LNCaP clone FGC (cell line): Measurements from ENCODE around the gene PCNT.
"Not testable (repeated sequence)": the region's sequence is repeated elsewhere in the genome, so short reads cannot be mapped to it uniquely, and the experiment has no call there.

Source experiments
- DNase-seq: peaks from one replicate; pipeline ENCODE4 v3.0.0-alpha.2; 2011; ENCODE audit warnings: low read depth
- H3K4me3 ChIP-seq: 2 replicates; pipeline ENCODE4 v1.5.1; 2011; ENCODE audit warnings: mild to moderate bottlenecking, low read depth, low read length, control low read depth
- TF ChIP-seq, protein P1 (sequence below): IDR thresholded peaks from 2 replicates; pipeline ENCODE4 v1.5.1; 2012; ENCODE audit warnings: mild to moderate bottlenecking; ENCODE audit not compliant: control insufficient read depth, insufficient read depth; ENCODE audit errors: extremely low read depth

PCNT gene

DNA sequence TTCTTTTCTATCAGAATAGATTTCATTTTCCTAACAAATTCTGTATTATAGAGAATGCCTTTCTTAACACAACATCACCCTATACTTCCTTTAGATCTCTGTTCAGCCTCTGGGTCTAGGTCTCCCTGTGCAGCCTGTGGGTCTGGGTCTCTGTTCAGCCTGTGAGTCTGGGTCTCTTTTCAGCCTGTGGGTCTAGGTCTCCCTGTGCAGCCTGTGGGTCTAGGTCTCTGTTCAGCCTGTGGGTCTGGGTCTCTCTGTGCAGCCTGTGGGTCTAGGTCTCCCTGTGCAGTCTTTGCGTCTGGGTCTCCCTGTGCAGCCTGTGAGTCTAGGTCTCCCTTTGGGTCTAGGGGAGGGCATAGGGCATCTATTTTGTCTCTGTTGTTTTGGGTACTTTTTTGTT, 75.2 kb downstream of the PCNT start:
- TF ChIP-seq, protein P1, sequence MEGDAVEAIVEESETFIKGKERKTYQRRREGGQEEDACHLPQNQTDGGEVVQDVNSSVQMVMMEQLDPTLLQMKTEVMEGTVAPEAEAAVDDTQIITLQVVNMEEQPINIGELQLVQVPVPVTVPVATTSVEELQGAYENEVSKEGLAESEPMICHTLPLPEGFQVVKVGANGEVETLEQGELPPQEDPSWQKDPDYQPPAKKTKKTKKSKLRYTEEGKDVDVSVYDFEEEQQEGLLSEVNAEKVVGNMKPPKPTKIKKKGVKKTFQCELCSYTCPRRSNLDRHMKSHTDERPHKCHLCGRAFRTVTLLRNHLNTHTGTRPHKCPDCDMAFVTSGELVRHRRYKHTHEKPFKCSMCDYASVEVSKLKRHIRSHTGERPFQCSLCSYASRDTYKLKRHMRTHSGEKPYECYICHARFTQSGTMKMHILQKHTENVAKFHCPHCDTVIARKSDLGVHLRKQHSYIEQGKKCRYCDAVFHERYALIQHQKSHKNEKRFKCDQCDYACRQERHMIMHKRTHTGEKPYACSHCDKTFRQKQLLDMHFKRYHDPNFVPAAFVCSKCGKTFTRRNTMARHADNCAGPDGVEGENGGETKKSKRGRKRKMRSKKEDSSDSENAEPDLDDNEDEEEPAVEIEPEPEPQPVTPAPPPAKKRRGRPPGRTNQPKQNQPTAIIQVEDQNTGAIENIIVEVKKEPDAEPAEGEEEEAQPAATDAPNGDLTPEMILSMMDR, result no peak
- H3K4me3 ChIP-seq, result no peak overlapping the region
- DNase-seq, result no peak

DNA sequence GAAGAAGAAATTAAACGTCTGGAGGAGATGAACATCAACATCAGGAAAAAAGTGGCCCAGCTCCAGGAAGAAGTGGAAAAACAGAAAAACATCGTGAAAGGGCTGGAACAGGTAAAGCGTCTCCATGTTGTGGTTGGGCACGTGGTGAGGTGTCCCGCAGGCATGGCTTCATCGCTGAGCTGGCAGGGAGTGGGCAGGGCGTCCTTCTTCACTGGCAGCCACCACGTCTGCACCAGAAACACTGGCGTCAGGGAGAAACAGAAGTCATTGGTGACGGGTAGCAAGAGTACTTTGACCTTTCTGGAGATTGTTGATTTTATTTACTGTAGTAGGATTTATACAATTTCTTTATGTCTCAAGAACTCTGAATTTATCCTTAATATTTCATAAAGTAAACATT, 75.7 kb downstream of the PCNT start:
- H3K4me3 ChIP-seq, result no peak overlapping the region
- TF ChIP-seq, protein P1, result no peak
- no peak for DNase-seq

DNA sequence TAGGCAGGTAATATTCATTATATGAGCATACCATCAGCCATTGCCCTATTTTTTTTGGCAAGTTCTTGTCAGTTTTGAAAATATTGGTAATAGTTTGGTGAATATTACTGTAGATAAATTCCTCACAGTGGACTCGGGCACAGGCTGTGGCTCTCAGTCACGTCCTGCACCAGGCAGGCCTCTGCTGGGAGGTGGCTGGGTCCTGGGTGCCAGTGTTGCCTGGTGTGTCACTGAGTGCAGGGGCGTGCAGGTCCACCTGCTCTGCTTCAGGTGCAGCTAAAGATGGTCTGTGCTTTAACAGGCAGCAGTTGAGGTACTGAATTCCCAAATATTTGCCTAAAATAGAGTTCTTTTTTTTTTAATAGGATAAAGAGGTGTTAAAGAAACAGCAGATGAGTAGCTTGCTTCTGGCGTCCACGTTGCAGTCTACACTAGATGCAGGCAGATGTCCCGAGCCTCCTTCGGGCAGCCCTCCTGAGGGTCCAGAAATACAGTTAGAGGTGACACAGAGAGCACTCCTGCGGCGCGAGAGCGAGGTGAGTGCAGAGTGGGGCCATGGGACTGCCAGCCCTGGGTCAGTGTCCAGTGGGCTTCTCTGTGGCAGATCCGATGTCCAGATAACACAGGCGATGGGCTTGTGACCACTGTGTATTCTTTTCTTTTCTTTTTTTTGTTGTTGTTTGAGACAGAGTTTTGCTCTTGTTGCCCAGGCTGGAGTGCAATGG, 77.4 kb downstream of the PCNT start:
- TF ChIP-seq, protein P1, result no peak
- no peak overlapping the region for H3K4me3 ChIP-seq
- DNase-seq, result no peak

DNA sequence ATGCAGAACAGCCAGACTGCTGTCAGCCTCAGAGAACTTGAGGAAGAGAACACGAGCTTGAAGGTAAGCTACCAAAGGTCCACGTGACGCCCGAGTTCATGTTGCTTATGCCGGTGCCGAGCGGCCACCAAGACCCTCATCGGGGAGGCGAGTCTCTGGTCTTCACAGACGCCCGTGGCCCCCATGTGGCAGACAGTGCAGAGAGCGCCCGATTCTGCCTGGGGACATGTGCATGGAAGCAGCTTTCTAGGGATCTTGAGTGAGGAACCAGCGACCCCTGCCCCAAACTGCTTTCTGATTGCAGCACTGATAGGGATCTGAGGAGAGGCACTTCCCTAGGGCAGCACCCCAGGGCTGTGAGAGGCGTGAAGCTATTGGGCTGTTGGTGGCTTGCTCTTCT, 78.5 kb downstream of the PCNT start:
- no peak for DNase-seq
- H3K4me3 ChIP-seq, result no peak overlapping the region
- TF ChIP-seq, protein P1, result no peak

DNA sequence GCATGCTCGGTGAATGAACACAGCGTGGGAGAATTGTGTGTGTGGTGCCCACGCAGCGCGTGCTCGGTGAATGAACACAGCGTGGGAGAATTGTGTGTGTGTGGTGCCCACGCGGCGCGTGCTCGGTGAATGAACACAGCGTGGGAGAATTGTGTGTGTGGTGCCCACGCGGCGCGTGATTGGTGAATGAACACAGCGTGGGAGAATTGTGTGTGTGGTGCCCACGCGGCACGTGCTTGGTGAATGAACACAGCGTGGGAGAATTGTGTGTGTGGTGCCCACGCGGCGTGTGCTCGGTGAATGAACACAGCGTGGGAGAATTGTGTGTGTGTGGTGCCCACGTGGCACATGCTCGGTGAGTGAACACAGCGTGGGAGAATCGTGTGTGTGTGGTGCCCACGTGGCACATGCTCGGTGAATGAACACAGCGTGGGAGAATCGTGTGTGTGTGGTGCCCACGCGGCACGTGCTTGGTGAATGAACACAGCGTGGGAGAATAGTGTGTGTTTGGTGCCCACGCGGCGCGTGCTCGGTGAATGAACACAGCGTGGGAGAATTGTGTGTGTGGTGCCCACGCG, 79.4 kb downstream of the PCNT start:
- DNase-seq, H3K4me3 ChIP-seq: not testable (repeated sequence)

DNA sequence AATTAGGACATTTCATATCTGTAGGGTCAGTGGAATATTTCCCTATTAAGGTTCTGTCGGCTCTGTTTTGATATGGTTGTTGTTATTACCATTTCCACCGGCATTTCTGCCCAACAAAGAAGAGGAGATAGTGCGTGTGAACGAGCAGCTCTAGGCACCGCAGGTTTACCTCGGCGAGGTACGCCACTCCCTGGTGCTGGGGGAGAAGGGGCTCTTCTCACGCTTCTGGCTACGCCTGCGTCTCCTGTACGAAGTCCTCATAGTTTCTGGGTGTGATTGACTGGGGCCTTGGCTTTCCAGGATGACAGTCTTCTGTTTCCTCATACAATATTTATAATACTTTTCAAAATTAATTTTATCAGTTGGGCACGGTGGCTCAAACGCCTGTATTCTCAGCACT, 80.3 kb downstream of the PCNT start:
- DNase-seq, result no peak
- H3K4me3 ChIP-seq, result no peak overlapping the region
- TF ChIP-seq, protein P1, result no peak

DNA sequence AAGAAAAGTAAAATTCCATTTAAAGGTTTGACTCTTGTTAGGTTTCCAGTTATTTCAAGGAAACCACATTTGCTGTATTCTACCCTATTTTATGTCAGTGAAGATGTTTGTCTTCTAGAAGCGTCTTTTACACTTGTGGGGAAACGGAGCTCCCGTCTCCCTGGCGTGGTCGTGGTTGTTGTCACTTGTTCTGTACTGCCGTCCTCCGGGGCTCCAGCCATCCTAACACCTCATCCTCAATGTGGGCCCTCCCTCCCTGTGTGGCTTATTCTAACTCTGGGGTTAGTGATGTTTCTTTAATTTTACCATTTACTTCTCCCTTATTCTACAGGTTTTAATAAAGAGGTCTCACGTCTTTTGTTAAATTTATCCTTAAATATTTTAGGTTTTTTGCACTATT, 82.0 kb downstream of the PCNT start:
- no peak overlapping the region for H3K4me3 ChIP-seq
- TF ChIP-seq, protein P1, result no peak
- no peak for DNase-seq
